Central memory CD4-positive, alpha-beta T cell (primary cell): ENCODE data around the gene MXD4.
"Not testable (repeated sequence)": the region's sequence is repeated elsewhere in the genome, so short reads cannot be mapped to it uniquely, and the experiment has no call there.

Experiments
- DNase-seq: peaks from one replicate; pipeline ENCODE4 v3.0.0; 2022

Gene MXD4

GRCh38 chr4:2275044-2275397 lies 13.1 kb upstream of the MXD4 start:
- not testable (repeated sequence) for DNase-seq

GRCh38 chr4:2274320-2275043 lies 12.6 kb upstream of the MXD4 start:
- no peak for DNase-seq

- DNase-seq, result no peak
Observed at GRCh38 chr4:2273657-2274319, 11.9 kb upstream of the MXD4 start.

GRCh38 chr4:2273221-2273620 lies 11.3 kb upstream of the MXD4 start:
- no peak for DNase-seq

GRCh38 chr4:2272828-2273120 lies 10.9 kb upstream of the MXD4 start:
- no peak for DNase-seq

- no peak for DNase-seq
Observed at GRCh38 chr4:2272026-2272827, 10.3 kb upstream of the MXD4 start.

- DNase-seq, result no peak
Observed at GRCh38 chr4:2271279-2272025, 9.5 kb upstream of the MXD4 start.

- DNase-seq, result no peak
Observed at GRCh38 chr4:2270341-2271165, 8.6 kb upstream of the MXD4 start.

- no peak for DNase-seq
Observed at GRCh38 chr4:2269618-2270163, 7.8 kb upstream of the MXD4 start.

- no peak for DNase-seq
Observed at GRCh38 chr4:2269206-2269531, 7.3 kb upstream of the MXD4 start.

GRCh38 chr4:2268357-2269205 lies 6.7 kb upstream of the MXD4 start:
- DNase-seq, result no peak

- no peak for DNase-seq
Observed at GRCh38 chr4:2267841-2268240, 5.9 kb upstream of the MXD4 start.

GRCh38 chr4:2267320-2267811 lies 5.5 kb upstream of the MXD4 start:
- DNase-seq, result no peak

GRCh38 chr4:2266821-2267220 lies 4.9 kb upstream of the MXD4 start:
- DNase-seq, result no peak

GRCh38 chr4:2266181-2266580 lies 4.3 kb upstream of the MXD4 start:
- DNase-seq, result no peak

- DNase-seq, result no peak
Observed at GRCh38 chr4:2265113-2266110, 3.5 kb upstream of the MXD4 start.

- DNase-seq, result no peak
Observed at GRCh38 chr4:2264481-2265041, 2.7 kb upstream of the MXD4 start.

GRCh38 chr4:2263926-2264321 lies 2.0 kb upstream of the MXD4 start:
- no peak for DNase-seq

- DNase-seq, result no peak
Observed at GRCh38 chr4:2262944-2263250, 988 bp upstream of the MXD4 start.
